GM10847 (cell line): ENCODE data around the gene MYL7.

ENCODE experiments used
- POLR2A ChIP-seq: IDR thresholded peaks from 2 replicates; pipeline ENCODE4 v1.6.1; 2011; ENCODE audit not compliant: insufficient read length; ENCODE audit errors: extremely low read depth

Gene MYL7

GRCh38 chr7:44176486-44176885, 35.4 kb upstream of the MYL7 start:
- TF ChIP-seq POLR2A = no peak

GRCh38 chr7:44175730-44176129, 34.6 kb upstream of the MYL7 start:
- TF ChIP-seq POLR2A = no peak

- no peak for TF ChIP-seq POLR2A
Observed at GRCh38 chr7:44173911-44174693, 33.0 kb upstream of the MYL7 start.

- no peak for TF ChIP-seq POLR2A
Observed at GRCh38 chr7:44172803-44173424, 31.8 kb upstream of the MYL7 start.

GRCh38 chr7:44172352-44172751, 31.2 kb upstream of the MYL7 start:
- no peak for TF ChIP-seq POLR2A

GRCh38 chr7:44167920-44168319, 26.8 kb upstream of the MYL7 start:
- no peak for TF ChIP-seq POLR2A

- TF ChIP-seq POLR2A = no peak
Observed at GRCh38 chr7:44163591-44163990, 22.5 kb upstream of the MYL7 start.

- TF ChIP-seq POLR2A = no peak
Observed at GRCh38 chr7:44162785-44163395, 21.8 kb upstream of the MYL7 start.

GRCh38 chr7:44162179-44162578, 21.0 kb upstream of the MYL7 start:
- TF ChIP-seq POLR2A = no peak

GRCh38 chr7:44161371-44161770, 20.2 kb upstream of the MYL7 start:
- no peak for TF ChIP-seq POLR2A

GRCh38 chr7:44159824-44160630, 18.9 kb upstream of the MYL7 start:
- no peak for TF ChIP-seq POLR2A

GRCh38 chr7:44158873-44159631, 17.9 kb upstream of the MYL7 start:
- no peak for TF ChIP-seq POLR2A

- TF ChIP-seq POLR2A = no peak
Observed at GRCh38 chr7:44158096-44158872, 17.2 kb upstream of the MYL7 start.
